ENCODE measurements around the gene LSM12.
"Not testable (repeated sequence)": the region's sequence is repeated elsewhere in the genome, so short reads cannot be mapped to it uniquely, and the experiment has no call there.

LSM12 gene

GRCh38 chr17:44008205-44008909 is 58.1 kb downstream of the LSM12 start:
- DNase-seq (ENCODE audit: extremely low read depth in 1 of 2, low read depth in 1 of 2): no peak

GRCh38 chr17:44007346-44008204 is 58.9 kb downstream of the LSM12 start:
- DNase-seq (ENCODE audit: extremely low read depth in 1 of 2, low read depth in 1 of 2): no peak

DNA sequence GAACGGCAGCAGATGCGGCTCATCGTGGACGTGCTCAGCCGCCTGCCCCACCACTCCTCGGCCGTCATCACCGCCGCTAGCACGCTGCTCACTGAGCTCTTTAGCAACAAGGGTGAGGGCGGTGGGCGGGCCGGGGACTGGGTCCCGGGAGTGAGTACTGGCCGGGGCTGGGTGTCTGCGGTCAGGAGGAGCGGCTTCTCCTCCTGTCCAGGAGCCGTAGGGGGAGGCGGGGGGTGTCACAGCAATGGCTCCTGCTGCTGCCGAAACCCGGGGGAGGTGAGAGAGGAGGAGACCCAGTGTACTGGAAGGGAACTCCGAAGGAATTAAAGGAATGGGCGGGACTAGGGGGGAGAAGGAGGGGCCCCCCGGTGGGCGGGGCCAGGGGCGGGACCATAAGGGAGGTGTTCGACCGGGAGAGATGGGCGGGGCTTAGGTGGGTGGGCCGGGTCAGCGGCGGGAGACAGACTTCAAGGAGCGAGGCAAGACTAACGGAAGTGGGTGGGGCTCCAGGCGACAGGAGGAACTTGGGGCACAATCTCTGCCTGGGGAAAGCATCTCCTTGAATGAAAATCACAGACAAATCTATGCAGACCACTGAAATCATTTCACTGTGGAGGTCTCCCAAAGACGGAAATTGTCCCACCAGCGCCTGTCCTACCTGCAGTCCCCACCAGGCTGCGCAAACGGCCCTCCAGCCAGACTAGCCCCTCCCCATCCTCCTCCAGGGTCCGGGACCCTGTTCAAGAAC is 59.7 kb downstream of the LSM12 start:
- peak; percentile 95 to 97 for DNase-seq (ENCODE audit: extremely low read depth in 1 of 2, low read depth in 1 of 2)

DNA sequence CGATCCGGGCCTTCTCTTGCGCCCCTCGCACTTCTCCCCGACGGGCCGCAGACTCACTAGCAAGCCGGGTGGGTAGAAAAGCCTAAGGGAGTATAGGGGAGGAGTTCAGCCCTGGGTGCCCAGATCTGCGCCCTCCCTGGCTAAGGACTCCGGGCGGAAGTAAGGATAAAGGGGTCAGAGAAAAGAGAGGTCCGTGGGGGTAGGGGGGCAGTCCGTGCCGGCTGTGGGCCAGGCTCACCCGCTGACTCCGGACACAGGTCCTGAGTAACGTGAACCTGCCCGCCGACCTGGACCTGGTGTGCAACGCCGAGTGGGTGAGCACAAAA is 60.2 kb downstream of the LSM12 start:
- DNase-seq (ENCODE audit: extremely low read depth in 1 of 2, low read depth in 1 of 2): no peak

- DNase-seq (ENCODE audit: extremely low read depth in 1 of 2, low read depth in 1 of 2): peak in 1 of 2 donors; percentile 14
Observed at GRCh38 chr17:44005527-44006271, 60.8 kb downstream of the LSM12 start.

GRCh38 chr17:44004761-44005526 is 61.5 kb downstream of the LSM12 start:
- DNase-seq (ENCODE audit: extremely low read depth in 1 of 2, low read depth in 1 of 2): no peak

DNA sequence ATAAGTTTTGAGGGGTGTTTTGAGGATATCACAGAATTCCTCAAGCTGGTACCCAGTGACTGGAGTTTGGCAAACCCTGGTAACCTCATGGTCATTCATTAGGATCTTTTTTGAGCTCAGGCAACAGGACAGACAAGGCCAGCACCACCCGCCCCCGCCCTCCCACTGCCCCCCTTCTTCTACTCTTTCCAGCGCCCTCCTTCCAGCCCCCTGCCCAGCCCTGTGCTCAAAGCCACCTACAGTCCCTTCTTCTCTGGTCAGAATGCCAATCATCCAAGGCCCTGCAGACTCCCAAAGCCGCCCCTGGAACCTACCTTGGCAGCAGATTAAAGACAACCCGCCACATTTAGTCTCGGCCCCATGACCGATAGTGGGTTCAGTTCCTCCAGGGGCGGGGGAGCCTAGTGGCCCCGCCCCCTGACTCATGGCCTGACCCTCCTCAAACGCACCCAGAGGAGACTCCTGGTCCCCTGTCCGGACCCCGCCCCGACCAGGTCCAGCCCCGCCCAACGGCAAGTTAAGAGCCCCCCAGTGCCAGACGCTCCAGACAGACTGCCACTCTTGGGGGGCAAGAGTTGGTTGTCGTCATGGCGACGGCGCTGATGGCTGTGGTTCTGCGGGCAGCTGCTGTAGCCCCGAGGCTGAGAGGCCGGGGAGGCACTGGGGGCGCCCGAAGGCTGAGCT is 62.3 kb downstream of the LSM12 start, which contains the start of gene NAGS:
Gene NAGS (plus strand): TSS at position 546 of the 684 bp plus-strand sequence. CDS start 42 bp downstream, at position 588.
- no peak for DNase-seq (ENCODE audit: extremely low read depth in 1 of 2, low read depth in 1 of 2)

DNA sequence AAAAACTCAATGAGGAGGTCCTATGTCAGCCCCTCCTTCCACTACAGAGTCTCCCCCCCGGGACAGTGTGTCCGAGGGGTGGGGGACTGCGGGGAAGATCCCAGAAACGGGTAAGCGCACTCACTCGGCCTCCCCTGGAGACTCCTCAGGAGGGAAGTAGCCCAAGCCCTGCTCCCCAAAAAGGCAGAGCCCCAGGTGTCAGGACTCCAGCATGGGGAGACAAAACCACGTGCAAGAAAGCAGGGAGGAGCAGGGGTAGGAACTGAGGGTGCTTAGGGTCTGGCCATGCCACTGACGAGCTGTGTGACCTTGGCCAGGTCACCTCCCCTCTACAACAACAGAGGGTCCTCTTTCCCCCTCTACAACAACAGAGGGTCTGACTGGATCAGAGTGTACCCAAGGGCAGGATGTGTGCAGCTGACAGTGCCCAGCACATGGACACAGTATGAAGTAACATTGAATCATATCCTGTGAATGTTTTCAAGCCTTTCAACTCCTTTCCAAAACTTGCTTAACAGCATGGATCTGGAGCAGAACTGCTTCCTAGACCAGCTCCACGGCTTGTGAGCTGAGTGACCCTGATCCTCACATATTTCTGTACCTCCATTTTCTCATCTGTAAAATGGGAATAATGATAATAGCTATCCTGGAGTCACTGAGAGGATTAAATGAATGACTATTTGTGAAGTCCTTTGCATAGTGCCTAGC is 64.2 kb downstream of the LSM12 start:
- DNase-seq (ENCODE audit: extremely low read depth in 1 of 2, low read depth in 1 of 2): no peak

DNA sequence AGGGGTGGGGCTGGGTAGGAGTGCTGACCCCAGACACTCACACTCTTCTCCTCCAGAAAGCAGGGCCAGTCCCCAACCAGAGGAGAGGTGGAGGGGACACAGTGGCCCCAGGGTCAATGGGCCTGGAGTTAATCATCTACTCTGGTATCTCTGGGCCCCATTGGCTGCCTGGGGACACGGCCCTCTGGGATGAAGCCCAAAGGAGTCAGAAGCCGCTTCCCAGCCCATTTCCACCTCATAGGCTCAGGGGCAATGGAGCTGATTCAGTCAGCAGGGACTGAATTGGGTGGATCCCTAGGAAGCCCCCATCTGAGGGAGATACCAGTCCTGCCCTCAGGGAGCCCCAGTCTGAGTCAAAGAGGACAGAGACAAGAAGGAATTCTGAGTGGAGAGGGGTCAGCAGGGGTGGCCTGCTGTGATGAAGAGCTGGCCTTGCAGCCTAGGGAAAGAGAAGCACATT is 65.0 kb downstream of the LSM12 start:
- DNase-seq (ENCODE audit: extremely low read depth in 1 of 2, low read depth in 1 of 2): no peak

DNA sequence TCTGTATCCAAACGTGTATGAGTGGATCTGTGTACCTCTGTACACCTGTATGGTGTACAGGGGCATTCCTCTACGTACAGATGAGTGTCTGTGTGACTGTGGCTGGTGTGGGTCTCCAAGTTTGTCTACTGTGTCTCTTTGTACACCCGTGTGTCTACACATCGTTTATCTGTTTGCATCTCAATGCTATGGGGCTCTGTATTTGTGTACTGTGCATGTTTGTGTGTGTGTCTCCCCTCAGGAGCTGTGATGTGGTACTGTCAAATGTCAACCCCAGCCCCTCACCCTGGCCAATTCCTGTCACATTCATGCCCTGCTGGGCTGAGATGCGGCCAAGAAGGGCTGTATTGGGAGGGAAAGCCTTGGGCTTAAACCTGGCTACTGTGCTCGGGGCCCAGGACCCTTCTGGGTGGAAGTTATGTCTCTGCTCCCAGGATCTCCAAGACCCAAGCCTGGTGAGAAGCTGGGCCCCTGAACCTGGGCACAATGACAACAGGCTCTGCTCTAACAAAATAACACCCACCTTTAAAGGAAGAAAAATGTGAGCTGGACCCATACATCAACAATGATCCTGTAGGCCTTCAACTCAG is 65.5 kb downstream of the LSM12 start:
- no peak for DNase-seq (ENCODE audit: extremely low read depth in 1 of 2, low read depth in 1 of 2)

GRCh38 chr17:44000141-44000860 is 66.2 kb downstream of the LSM12 start:
- no peak for DNase-seq (ENCODE audit: extremely low read depth in 1 of 2, low read depth in 1 of 2)

- DNase-seq (ENCODE audit: extremely low read depth in 1 of 2, low read depth in 1 of 2): no peak
Observed at GRCh38 chr17:43999024-43999423, 67.4 kb downstream of the LSM12 start.

- no peak for DNase-seq (ENCODE audit: extremely low read depth in 1 of 2, low read depth in 1 of 2)
Observed at GRCh38 chr17:43998552-43998951, 67.9 kb downstream of the LSM12 start.

DNA sequence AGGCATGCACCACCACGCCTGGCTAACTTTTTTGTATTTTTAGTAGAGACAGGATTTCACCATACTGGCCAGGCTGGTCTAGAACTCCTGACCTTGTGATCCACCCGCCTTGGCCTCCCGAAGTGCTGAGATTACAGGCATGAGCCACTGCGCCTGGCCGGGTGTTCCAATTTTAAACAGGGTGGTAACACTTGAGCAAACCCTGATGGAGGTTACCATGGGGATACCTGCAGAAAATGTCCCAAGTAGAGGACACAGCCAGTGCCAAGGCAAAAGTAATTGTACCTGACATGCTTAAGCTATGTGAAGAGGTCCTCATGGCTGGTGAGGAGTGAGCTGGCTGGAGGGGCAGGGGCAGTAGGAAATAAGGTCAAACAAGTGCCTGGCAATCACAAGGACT is 69.3 kb downstream of the LSM12 start:
- DNase-seq (ENCODE audit: extremely low read depth in 1 of 2, low read depth in 1 of 2): not testable (repeated sequence)

GRCh38 chr17:43995150-43995471 is 71.4 kb downstream of the LSM12 start:
- no peak for DNase-seq (ENCODE audit: extremely low read depth in 1 of 2, low read depth in 1 of 2)

DNA sequence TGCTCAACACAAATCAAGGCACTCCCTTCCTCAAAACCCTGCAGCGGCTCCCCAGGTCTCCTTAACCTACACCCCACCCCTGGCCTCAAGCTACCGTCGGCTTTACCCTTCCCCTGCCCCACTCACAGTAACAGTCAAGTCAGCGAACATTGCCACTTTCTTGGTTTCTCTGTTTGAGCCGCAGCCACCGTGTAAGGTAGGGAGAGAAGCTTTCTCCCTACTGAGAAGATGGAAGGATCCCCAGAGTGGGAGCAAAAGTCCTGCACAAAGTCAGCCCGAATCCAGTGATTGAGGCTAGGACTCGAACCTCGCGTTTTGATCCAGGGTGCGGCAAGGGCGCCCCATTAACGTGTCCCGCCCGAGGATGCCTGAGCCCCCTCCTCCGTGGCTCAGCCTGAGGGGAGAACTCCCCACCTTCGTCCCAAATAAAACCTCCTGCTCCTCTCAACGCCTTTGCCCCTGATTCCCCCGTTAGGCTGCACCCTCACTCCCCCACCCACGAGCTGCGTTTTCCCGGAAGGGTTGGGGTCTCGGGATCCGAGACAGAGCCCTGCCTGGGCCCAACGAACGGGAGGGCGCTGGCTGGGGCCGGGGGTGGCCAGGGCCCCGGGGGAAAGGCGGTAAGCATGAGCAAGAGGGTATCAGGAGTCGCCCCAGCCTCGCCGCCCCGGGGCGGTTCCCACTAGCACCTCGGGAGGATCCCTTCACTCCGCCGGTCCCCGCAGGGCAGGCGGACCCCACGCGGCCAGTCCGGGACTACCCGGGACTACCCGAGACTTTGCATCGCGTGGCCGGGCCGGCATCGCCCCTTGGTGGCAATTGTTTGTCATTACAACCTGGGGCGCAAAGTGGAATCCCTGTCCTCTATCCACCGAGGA is 72.0 kb downstream of the LSM12 start:
- peak in 1 of 2 donors; percentile 54 for DNase-seq (ENCODE audit: extremely low read depth in 1 of 2, low read depth in 1 of 2)

DNA sequence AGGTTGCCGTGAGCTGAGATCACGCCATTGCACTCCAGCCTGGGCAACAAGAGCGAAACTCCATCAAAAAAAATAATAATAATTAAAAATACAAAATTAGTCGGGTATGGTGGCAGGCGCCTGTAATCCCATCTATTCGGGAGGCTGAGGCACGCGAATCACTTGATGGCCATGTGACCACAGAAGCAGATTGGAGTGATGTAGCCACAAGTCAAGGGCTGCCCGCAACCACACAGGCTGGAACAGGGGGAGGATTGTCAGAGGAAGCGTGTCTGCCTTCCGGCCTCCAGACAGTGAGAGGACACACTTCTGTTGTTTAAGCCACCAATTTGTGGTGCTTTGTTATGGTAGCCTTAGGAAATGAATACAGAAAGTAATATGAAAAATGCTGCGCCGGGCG is 73.8 kb downstream of the LSM12 start:
- no peak for DNase-seq (ENCODE audit: extremely low read depth in 1 of 2, low read depth in 1 of 2)
